Upper lobe of left lung (tissue), 4 donors: ENCODE results near the gene SPSB4.

ENCODE experiments used
- CTCF ChIP-seq, 6 experiments: fragments of 450-650 bp in 4 of 6; fragments of 200-600 bp in 2 of 6; sonication (generic) in 2 of 6; IDR thresholded peaks; one replicate each; pipeline ENCODE4 v1.5.1; 2016 to 2019; ENCODE audit warnings: antibody characterized with exemption in 6 of 6
- EP300 ChIP-seq, 4 donors: sonication (generic); formaldehyde crosslinking; IDR thresholded peaks; one replicate each; pipeline ENCODE4 v1.5.1; 2017; ENCODE audit warnings: antibody characterized with exemption in 4 of 4, control low read depth in 2 of 4
- POLR2A ChIP-seq, 4 donors: fragments of 450-650 bp; IDR thresholded peaks; one replicate each; pipeline ENCODE4 v1.5.1; 2016 to 2017; ENCODE audit warnings: antibody characterized with exemption in 4 of 4, mild to moderate bottlenecking in 2 of 4

- TF ChIP-seq POLR2A (IDR thresholded peaks at IDR 0.05) (no peak), CTCF (IDR thresholded peaks at IDR 0.05) (no peak), EP300 (IDR thresholded peaks at IDR 0.05) (no peak)
These were observed 128.8 kb downstream of the SPSB4 start for GRCh38 chr3:141179983-141180382.
